Mesenchymal stem cell (in vitro differentiated cells and primary cell): ENCODE results near the gene FOXL1.

Source experiments
- DNase-seq: peaks from one replicate; pipeline ENCODE4 v3.0.0-alpha.2; 2013
- H2AFZ ChIP-seq: one replicate; pipeline ENCODE4 v1.6.1; 2013; ENCODE audit warnings: low read depth, mild to moderate bottlenecking, control low read depth, inconsistent platforms, low read length, moderate library complexity
- H2AK5ac ChIP-seq: 2 replicates; pipeline ENCODE4 v1.6.1; 2013; ENCODE audit warnings: low read length, moderate library complexity, mild to moderate bottlenecking, inconsistent platforms; ENCODE audit not compliant: severe bottlenecking
- H2BK120ac ChIP-seq: one replicate; pipeline ENCODE4 v1.6.1; 2013; ENCODE audit warnings: low read depth, mild to moderate bottlenecking, inconsistent platforms, low read length, moderate library complexity
- H2BK12ac ChIP-seq, 2 experiments: one replicate each; pipeline ENCODE4 v1.6.1; 2013; ENCODE audit warnings: inconsistent platforms in 2 of 2, low read length in 2 of 2, mild to moderate bottlenecking in 2 of 2, moderate library complexity in 2 of 2, control low read depth in 1 of 2
- H2BK15ac ChIP-seq: one replicate; pipeline ENCODE4 v1.6.1; 2013; ENCODE audit warnings: mild to moderate bottlenecking, low read depth, inconsistent platforms; ENCODE audit not compliant: poor library complexity, severe bottlenecking
- H2BK5ac ChIP-seq: 2 replicates; pipeline ENCODE4 v1.6.1; 2013; ENCODE audit warnings: low read depth, mild to moderate bottlenecking, low read length, control low read depth, inconsistent platforms; ENCODE audit not compliant: poor library complexity, severe bottlenecking
- H3K14ac ChIP-seq, 2 experiments: one replicate each; pipeline ENCODE4 v1.6.1; 2013; ENCODE audit warnings: inconsistent platforms in 2 of 2, low read length in 2 of 2, control low read depth in 1 of 2, mild to moderate bottlenecking in 1 of 2, moderate library complexity in 1 of 2
- H3K18ac ChIP-seq, 2 experiments: one replicate each; pipeline ENCODE4 v1.6.1; 2013; ENCODE audit warnings: inconsistent platforms in 2 of 2, low read length in 2 of 2, control low read depth in 1 of 2, low read depth in 1 of 2, mild to moderate bottlenecking in 1 of 2
- H3K23ac ChIP-seq, 2 experiments: one replicate each; pipeline ENCODE4 v1.6.1; 2013; ENCODE audit warnings: inconsistent platforms in 2 of 2, low read length in 2 of 2, mild to moderate bottlenecking in 2 of 2, moderate library complexity in 2 of 2, control low read depth in 1 of 2
- H3K27ac ChIP-seq: 2 replicates; pipeline ENCODE4 v1.5.1; 2013; ENCODE audit warnings: mild to moderate bottlenecking, moderate library complexity, low read length, control low read depth, inconsistent platforms; ENCODE audit not compliant: poor library complexity, severe bottlenecking
- H3K27me3 ChIP-seq, 2 experiments: 2 replicates each; pipeline versions ENCODE4 v1.6.1 to v1.7.0; 2013; ENCODE audit warnings: low read length in 2 of 2, mild to moderate bottlenecking in 2 of 2, moderate library complexity in 2 of 2, control low read depth in 1 of 2, inconsistent platforms in 1 of 2; ENCODE audit not compliant: control insufficient read depth in 1 of 2, insufficient read depth in 1 of 2
- H3K36me3 ChIP-seq, 2 experiments: 2 replicates each; pipeline versions ENCODE4 v1.6.1 to v1.7.0; 2013; ENCODE audit warnings: low read length in 2 of 2, control low read depth in 1 of 2, inconsistent platforms in 1 of 2, low read depth in 1 of 2, mild to moderate bottlenecking in 1 of 2; ENCODE audit not compliant: insufficient read depth in 2 of 2, control insufficient read depth in 1 of 2
- H3K4ac ChIP-seq, 2 experiments: one replicate each; pipeline ENCODE4 v1.6.1; 2013; ENCODE audit warnings: inconsistent platforms in 2 of 2, low read length in 2 of 2, mild to moderate bottlenecking in 2 of 2, moderate library complexity in 2 of 2, control low read depth in 1 of 2, low read depth in 1 of 2
- H3K4me1 ChIP-seq: 2 replicates; pipeline ENCODE4 v1.6.1; 2013; ENCODE audit warnings: low read depth, low read length, control low read depth; ENCODE audit not compliant: control insufficient read depth, insufficient read depth
- H3K4me2 ChIP-seq: 2 replicates; pipeline ENCODE4 v1.6.1; 2013; ENCODE audit warnings: low read length, mild to moderate bottlenecking, inconsistent platforms; ENCODE audit not compliant: poor library complexity, severe bottlenecking
- H3K4me3 ChIP-seq, 2 experiments: 2 replicates each; pipeline versions ENCODE4 v1.5.1 to v1.7.0; 2013; ENCODE audit warnings: low read length in 2 of 2, mild to moderate bottlenecking in 2 of 2, control low read depth in 1 of 2, low read depth in 1 of 2; ENCODE audit not compliant: insufficient read depth in 1 of 2
- H3K79me1 ChIP-seq: replicated peaks from 2 replicates; pipeline ENCODE4 v1.6.1; 2013; ENCODE audit warnings: mild to moderate bottlenecking, control low read depth, low read length, inconsistent platforms; ENCODE audit not compliant: poor library complexity, severe bottlenecking
- H3K9ac ChIP-seq: 2 replicates; pipeline ENCODE4 v1.7.0; 2013; ENCODE audit warnings: mild to moderate bottlenecking, low read length, moderate library complexity
- H3K9me3 ChIP-seq: 2 replicates; pipeline ENCODE4 v1.7.0; 2013; ENCODE audit warnings: mild to moderate bottlenecking, low read length; ENCODE audit not compliant: control insufficient read depth
- H4K8ac ChIP-seq: one replicate; pipeline ENCODE4 v1.6.1; 2013; ENCODE audit warnings: inconsistent platforms, mild to moderate bottlenecking, low read length, moderate library complexity
- H4K91ac ChIP-seq: one replicate; pipeline ENCODE4 v1.6.1; 2013; ENCODE audit warnings: mild to moderate bottlenecking, low read length, inconsistent platforms
- WGBS: methylation state at CpG from one replicate; pipeline ENCODE4 v1.1.7; 2013; ENCODE audit warnings: mixed read lengths; 5-methylcytosine and 5-hydroxymethylcytosine counted together

FOXL1 gene

GRCh38 chr16:86579268-86580062, 1.1 kb downstream of the FOXL1 start:
- H3K23ac ChIP-seq: peak overlapping the region in 1 of 2 experiments; percentile 96
- peak overlapping the region; percentile 100 for H4K8ac ChIP-seq
- peak overlapping the region; percentile 83 for H2AK5ac ChIP-seq
- peak overlapping the region in 1 of 2 experiments; percentile 35 for H3K14ac ChIP-seq
- H3K27ac ChIP-seq: peak overlapping the region; percentile 53
- peak overlapping the region; percentile 99 to 100 for H3K18ac ChIP-seq
- H3K9ac ChIP-seq: peak overlapping the region; percentile 86
- peak overlapping the region; percentile 96 for H2BK5ac ChIP-seq
- peak overlapping the region; percentile 88 for H3K4me2 ChIP-seq
- peaks cover 41% of the 10 kb centered on the region for H3K4me1 ChIP-seq
- peak overlapping the region; percentile 100 for H4K91ac ChIP-seq
- H2AFZ ChIP-seq: no peak overlapping the region
- H2BK12ac ChIP-seq: peak overlapping the region; percentile 75 to 86
- peak overlapping the region; percentile 95 to 100 for H3K4ac ChIP-seq
- peaks cover 6% of the 10 kb centered on the region for H3K79me1 ChIP-seq
- H2BK15ac ChIP-seq: peak overlapping the region; percentile 100
- peak overlapping the region; percentile 52 to 86 for H3K4me3 ChIP-seq
- H3K9me3 ChIP-seq: no peaks in the 10 kb centered on the region
- peak; percentile 51 for DNase-seq
- no peaks in the 10 kb centered on the region for H3K27me3 ChIP-seq
- H2BK120ac ChIP-seq: peak overlapping the region; percentile 97
- H3K36me3 ChIP-seq: peaks cover 0 to 3% of the 10 kb centered on the region in 2 experiments
- 3% methylated on average over 65 of the region's 69 CpGs for WGBS

GRCh38 chr16:86580063-86580790, 1.9 kb downstream of the FOXL1 start:
- peak overlapping the region; percentile 93 for H2BK120ac ChIP-seq
- 44% methylated on average over 13 of the region's 19 CpGs for WGBS
- H3K9me3 ChIP-seq: no peaks in the 10 kb centered on the region
- H3K36me3 ChIP-seq: no peaks in the 10 kb centered on the region
- peak overlapping the region; percentile 16 to 86 for H3K4me3 ChIP-seq
- H4K91ac ChIP-seq: peak overlapping the region; percentile 67
- peaks cover 8% of the 10 kb centered on the region for H3K79me1 ChIP-seq
- H2AK5ac ChIP-seq: peak overlapping the region; percentile 83
- H3K4me1 ChIP-seq: peaks cover 42% of the 10 kb centered on the region
- H4K8ac ChIP-seq: peak overlapping the region; percentile 90
- H3K4me2 ChIP-seq: peak overlapping the region; percentile 88
- DNase-seq: peak; percentile 61
- H3K9ac ChIP-seq: peak overlapping the region; percentile 86
- peak overlapping the region; percentile 96 for H2BK5ac ChIP-seq
- peak overlapping the region; percentile 99 to 100 for H3K18ac ChIP-seq
- H3K4ac ChIP-seq: peak overlapping the region; percentile 95 to 100
- H3K27ac ChIP-seq: peak overlapping the region; percentile 60
- no peak overlapping the region for H3K14ac ChIP-seq
- H2BK12ac ChIP-seq: peak overlapping the region; percentile 18 to 75
- H3K23ac ChIP-seq: peak overlapping the region in 1 of 2 experiments; percentile 54
- no peaks in the 10 kb centered on the region for H3K27me3 ChIP-seq
- no peak overlapping the region for H2AFZ ChIP-seq
- peak overlapping the region; percentile 100 for H2BK15ac ChIP-seq

DNA sequence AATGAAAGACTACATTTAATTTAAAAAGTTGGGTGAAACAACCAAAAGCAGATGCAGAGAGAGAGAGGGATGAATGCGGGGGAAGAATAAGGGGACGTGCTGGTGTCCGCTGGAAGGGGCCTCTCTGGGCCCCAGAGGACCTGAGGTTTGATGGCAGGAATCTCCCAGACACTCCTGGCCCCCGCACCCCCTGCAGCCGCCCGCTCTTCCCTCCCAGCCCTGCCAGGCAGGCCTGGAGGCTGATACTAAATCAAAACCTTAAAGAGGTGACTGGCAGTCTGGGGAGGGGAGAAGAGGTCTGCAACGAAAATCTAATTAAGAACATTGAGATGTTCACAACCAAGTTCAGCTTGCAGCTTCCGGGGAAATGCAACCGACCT, 2.4 kb downstream of the FOXL1 start:
- peak overlapping the region; percentile 57 for H3K4me2 ChIP-seq
- H3K18ac ChIP-seq: peak overlapping the region; percentile 72 to 75
- H3K27me3 ChIP-seq: no peaks in the 10 kb centered on the region
- H3K36me3 ChIP-seq: no peaks in the 10 kb centered on the region
- peak overlapping the region; percentile 50 for H2BK5ac ChIP-seq
- peak overlapping the region; percentile 57 for H2AK5ac ChIP-seq
- H3K4me3 ChIP-seq: peak overlapping the region in 1 of 2 experiments; percentile 86
- H3K79me1 ChIP-seq: peaks cover 8% of the 10 kb centered on the region
- H2BK120ac ChIP-seq: peak overlapping the region; percentile 64
- H3K4ac ChIP-seq: peak overlapping the region; percentile 27 to 89
- H3K14ac ChIP-seq: no peak overlapping the region
- peaks cover 40% of the 10 kb centered on the region for H3K4me1 ChIP-seq
- H4K8ac ChIP-seq: peak overlapping the region; percentile 59
- H2AFZ ChIP-seq: no peak overlapping the region
- H3K23ac ChIP-seq: peak overlapping the region in 1 of 2 experiments; percentile 96
- no peaks in the 10 kb centered on the region for H3K9me3 ChIP-seq
- peak overlapping the region; percentile 86 for H3K9ac ChIP-seq
- H3K27ac ChIP-seq: peak overlapping the region; percentile 60
- peak overlapping the region; percentile 18 to 80 for H2BK12ac ChIP-seq
- peak overlapping the region; percentile 86 for H2BK15ac ChIP-seq
- H4K91ac ChIP-seq: peak overlapping the region; percentile 37
- DNase-seq: no peak
- WGBS: 67% methylated on average over 9 of the region's 9 CpGs

- Histone ChIP-seq H3K79me1 (peaks cover 8% of the 10 kb centered on the region), H3K23ac (no peak overlapping the region), H3K4me3 (peak overlapping the region in 1 of 2 experiments; percentile 86), H2BK12ac (peak overlapping the region in 1 of 2 experiments; percentile 15), H2BK5ac (no peak overlapping the region), H4K91ac (no peak overlapping the region), H3K27me3 (no peaks in the 10 kb centered on the region), H3K36me3 (no peaks in the 10 kb centered on the region), H3K18ac (peak overlapping the region in 1 of 2 experiments; percentile 45), H2AK5ac (peak overlapping the region; percentile 52), H3K14ac (no peak overlapping the region), H4K8ac (peak overlapping the region; percentile 12), H3K9ac (peak overlapping the region; percentile 86), H3K27ac (peak overlapping the region; percentile 60), H3K4ac (peak overlapping the region in 1 of 2 experiments; percentile 54), H2BK120ac (no peak overlapping the region), H2BK15ac (no peak overlapping the region), H3K9me3 (no peaks in the 10 kb centered on the region), H3K4me2 (no peak overlapping the region), H3K4me1 (peaks cover 43% of the 10 kb centered on the region), H2AFZ (no peak overlapping the region)
- peak; percentile 55 for DNase-seq
- 31% methylated on average over 3 of the region's 4 CpGs for WGBS
Observed at GRCh38 chr16:86581458-86581857, 3.1 kb downstream of the FOXL1 start.
